Stimulated activated CD4-positive, alpha-beta T cell treated with anti-CD3 and anti-CD28 coated beads, Interleukin-1b, Interleukin-23, amount 100 ng/mL, for 48 hours (primary cell): ENCODE measurements around the gene HHLA2.

Experiments used
- DNase-seq: peaks from one replicate; pipeline ENCODE4 v3.0.0-alpha.2; 2020

HHLA2 gene

DNA sequence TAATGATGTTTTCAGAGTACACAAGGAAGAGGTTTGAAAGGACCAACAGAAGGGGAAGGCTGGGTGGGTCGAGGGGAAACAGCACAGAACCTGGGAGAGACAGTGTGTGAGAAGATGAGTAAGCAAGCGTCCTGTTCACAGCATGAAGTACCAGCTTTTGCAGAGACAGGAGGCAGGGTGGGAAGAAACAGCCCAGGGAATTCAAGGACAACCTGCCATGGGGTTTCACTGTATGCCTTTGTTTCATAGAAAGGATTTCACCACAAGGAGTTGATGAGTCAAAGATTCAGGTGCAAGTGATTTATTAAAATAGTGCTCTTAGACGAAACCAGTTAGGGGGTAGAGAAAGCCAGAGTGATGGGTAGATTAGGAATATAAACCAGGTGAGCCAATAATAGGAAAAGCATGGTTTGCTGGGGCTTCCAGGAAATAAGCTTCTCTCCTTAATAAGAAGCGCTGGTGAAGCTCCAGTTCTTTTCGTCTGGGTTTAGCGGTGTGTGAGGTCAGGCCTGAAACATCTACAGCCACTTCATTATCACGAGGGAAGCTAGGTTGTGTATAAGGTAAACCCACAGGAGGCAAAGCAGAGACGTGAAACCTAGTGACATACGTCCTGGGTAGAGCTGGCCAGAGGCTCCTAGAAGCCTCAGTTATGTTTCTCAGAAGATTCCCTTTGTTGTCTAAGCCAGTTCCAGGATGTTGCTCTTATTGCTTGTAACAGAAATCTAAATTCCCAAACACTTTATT, 3.9 kb downstream of the HHLA2 start:
- no peak for DNase-seq

DNA sequence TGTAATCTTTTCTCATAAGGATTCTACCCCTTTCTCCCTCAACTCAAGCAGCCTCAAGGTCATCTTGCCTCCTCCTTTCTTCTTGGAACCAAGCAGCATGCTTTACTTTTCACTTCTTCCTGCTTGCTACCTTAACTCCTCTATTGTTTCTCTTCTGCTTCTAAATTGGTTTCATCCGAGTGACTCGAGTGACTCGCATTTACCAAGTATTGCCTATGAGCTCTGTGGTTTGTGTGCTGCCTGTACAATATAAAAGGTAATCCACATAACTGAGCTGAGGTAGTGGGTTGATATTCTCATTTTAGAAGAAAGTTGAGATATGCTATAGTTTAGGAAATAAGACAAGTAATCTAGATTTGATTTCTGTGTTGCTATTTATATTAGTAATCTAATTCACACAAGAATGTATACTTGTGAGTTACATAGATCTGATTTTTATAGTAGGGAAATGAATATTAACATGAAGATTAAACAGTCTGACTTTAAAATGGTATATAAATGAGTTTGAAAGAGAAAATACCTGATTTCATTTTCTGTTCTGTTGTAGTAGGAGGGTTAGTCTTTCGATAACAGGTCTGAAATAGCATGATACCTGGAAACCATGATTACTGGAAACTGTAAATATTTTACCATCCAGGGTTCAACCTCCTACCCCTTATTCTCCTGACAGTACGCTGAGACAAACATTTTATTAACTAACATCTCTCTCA, 5.5 kb downstream of the HHLA2 start:
- DNase-seq, result peak; percentile 12

GRCh38 chr3:108302570-108302969, 6.2 kb downstream of the HHLA2 start:
- DNase-seq, result no peak

GRCh38 chr3:108305484-108306172, 9.3 kb downstream of the HHLA2 start:
- no peak for DNase-seq

DNA sequence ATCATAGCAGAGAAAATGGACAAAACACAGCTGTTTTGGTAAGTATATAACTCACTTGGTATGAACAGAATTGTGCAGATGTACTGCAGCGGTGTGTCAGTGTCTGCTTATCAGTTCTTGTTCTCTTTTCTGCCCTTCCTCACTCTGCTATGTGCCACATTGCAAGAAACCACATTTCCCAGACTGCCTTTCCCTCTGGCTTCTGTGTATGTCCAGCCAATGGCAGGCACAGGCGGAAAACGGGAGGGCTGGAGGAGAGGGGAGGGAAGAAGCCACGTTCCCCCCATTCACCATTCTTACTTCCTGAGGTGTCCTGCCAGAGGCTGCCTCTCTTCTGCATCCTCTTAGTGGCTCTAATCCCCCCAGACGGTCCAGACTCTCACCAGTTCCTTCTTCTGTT, 15.4 kb downstream of the HHLA2 start:
- DNase-seq, result no peak

GRCh38 chr3:108312656-108313055, 16.3 kb downstream of the HHLA2 start:
- no peak for DNase-seq

DNA sequence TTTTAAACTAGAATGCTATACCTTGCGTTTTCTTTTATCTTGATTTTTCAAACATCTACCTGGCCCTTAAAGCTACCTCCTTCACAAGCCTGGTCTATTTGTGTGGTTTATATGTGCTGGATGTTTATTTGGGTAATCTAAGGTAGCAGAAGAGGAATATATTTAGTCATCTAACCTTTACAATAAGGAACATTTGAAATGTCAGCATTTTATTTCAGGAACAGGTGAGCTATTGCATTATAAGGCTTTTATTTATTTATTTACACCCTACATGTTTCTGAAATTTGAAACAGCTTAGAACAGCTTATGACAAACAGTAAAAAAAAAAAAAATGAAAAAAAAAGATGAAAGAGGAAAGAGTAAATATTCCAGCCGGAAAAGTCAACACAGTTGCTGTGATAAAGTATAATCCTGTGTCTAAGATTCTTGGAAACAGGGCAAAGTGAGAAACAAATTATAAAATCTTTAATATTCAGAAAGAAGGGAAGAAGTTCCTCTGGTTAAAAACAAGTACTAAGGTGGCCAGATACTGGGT, 19.5 kb downstream of the HHLA2 start:
- no peak for DNase-seq

- no peak for DNase-seq
Observed at GRCh38 chr3:108319428-108320082, 23.2 kb downstream of the HHLA2 start.

- DNase-seq, result no peak
Observed at GRCh38 chr3:108320746-108321350, 24.5 kb downstream of the HHLA2 start.

- DNase-seq, result peak; percentile 5
Observed at GRCh38 chr3:108322352-108322751, 26.0 kb downstream of the HHLA2 start.

DNA sequence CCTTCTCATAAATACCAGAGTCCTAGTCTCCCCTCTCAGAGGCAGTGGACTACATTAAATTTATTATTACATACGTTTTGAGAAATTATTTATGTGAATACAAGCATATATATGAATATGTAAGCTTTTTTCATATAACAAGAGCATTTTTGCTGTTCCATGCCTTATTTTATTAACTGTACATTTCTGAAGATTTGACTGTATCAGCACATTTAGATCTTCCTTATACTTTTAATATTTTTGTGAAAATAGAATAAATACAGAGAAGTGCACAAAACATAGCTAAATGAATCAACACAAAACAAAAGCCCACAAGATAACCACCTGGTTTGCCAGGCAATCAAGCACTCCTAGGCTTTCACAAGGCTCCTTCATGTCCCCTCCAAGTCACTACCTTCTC, 27.8 kb downstream of the HHLA2 start:
- no peak for DNase-seq

DNA sequence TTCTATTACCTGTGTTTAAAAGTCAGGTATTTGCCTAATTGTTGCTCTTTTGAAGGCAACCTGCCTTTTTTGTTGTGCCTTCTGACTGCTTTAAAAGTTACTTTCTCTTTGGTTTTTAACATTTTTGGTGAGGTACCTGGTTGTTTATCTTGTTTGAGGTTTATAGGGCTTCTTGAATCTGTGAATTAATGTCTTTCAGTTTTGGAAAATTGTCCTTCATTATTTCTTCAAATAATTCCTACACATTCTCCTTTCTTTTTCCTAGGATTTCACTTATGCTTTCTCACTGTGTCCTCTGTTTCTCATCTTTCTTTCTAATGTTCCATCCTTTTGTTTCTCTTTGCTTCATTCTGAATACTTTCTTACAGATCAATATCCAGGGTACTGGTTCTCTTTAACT, 30.8 kb downstream of the HHLA2 start:
- no peak for DNase-seq

DNA sequence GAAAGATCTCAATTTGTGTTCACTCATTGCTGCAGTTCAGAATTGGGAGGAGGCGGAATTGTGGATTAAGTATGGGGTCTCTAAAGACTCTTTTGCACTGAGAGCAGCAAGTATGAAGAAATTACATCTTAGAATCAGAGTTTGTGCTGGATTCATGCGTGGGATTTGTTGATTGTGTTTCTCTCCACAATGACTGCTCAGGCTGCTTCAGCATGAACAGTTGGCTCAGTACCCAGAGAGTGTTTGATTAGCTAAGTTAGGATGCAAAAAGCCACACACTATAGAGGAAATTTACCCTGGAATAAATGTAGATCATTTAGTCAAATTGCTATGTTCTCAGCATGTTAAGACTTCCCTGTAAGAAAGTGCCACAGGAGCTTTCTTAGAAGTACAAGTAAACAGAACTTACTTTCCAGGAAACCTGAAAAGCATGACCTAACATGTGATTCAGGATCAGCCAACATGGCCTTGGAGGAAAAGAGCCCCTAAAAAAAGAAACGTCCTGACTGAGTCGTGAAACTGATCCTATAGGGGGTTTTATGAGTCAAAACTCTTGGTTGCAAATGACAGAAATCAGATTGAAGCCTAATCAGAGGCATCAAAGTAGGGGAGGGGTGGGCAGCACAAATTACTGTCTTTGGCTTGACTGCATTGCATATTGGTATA, 32.6 kb downstream of the HHLA2 start:
- DNase-seq, result no peak

DNA sequence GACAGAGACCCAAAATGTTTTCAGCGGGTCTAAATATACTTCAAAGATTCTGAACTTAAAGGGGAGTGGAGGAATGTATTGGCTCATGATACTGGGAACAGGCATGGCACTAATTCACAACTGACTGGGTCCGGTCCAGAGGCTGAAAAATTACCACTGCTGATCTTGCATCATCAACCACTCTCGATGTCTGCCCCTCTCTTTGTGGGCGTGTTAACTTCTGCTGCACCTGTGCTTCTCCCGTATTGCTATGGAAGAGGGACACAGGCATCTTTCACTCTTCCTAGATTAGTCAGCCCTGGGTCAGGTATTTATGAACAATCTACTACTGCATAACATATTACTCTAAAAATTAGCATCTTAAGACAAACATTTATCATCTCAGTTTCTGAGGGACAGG, 33.2 kb downstream of the HHLA2 start:
- DNase-seq, result no peak

DNA sequence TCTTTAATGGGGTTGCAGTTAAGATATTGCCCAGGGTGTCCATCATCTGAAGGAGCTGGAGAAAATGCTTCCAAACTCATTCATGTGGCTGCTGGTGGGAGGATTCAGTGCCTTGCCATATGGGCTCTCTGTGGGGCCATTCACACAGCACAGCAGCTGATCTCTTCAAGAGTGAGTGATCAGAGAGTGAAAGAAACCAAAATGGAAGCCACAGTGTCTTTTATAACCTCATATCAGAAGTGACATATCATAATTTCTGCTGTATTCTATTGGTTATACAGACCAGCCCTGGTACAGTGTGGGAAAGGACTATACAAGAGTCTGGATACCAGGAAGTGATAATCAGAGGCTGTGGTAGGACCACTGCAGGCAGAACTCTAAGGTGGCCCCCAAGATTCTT, 33.6 kb downstream of the HHLA2 start:
- no peak for DNase-seq

DNA sequence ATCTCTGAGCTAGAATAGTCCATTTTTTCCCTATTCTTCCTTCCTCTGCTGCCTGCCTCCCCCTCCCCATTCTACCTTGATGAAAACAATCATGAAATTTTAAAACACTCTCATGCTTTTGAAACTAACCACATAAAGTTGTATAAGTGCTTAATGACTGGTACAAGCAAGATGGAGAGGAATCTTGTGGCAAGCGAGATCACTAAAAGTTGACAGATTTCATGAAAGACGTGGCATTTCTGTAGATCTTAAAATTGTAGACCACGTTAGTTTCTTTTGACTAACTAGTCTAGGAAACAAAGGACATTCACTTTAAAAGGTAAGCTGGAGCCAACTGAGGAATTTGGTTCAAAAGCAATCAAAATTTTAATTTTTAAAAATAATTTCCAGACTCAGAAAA, 35.4 kb downstream of the HHLA2 start:
- DNase-seq, result no peak

DNA sequence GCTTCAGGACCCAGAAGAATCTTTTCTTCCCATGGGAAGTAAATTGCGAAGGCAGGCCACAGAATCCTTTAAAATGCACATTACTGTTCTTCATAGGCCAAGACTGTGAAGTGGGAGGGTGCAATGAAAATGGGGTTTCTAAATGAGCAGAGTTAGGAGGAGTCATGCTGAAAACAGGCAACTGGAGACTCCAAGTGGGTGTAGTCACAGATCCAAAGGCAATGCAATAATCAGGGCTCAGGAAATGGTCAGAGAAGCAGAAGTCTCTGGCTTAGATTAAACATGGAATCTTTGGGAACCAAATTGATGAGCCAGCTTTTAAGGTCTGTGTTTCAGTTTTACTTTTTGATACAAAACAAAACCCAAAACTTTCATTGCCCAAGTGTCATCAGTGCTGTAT, 37.6 kb downstream of the HHLA2 start:
- DNase-seq, result no peak

- DNase-seq, result no peak
Observed at GRCh38 chr3:108334701-108335100, 38.4 kb downstream of the HHLA2 start.

DNA sequence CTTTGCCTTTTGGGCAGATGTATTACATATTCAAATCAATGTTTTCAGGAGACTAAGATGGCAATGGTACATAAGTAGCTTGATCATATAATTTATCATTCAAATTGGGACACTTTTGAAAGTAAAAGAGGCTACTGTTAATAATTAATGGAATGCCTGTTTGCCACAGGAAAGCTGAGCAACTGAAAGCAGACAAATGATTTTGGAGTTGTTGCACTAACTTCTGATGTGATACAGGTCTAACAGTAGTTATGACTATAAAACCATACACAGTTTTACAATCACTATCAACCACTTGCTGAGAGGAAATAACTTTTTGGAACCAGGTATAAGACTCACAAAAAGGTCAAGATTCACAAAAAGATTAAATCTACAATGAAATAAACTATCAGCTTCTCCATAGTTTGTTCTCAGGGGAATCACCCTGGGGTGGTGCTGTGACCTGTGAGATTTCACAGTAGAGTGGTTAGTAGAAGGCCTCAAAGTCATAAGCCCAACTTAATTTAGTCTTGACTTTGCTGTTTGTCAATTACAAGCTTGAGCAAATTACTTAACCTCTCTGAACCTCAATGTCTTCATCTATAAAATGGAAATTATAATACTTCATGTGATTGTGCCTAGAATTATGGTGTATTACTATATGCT, 42.7 kb downstream of the HHLA2 start:
- DNase-seq, result no peak

DNA sequence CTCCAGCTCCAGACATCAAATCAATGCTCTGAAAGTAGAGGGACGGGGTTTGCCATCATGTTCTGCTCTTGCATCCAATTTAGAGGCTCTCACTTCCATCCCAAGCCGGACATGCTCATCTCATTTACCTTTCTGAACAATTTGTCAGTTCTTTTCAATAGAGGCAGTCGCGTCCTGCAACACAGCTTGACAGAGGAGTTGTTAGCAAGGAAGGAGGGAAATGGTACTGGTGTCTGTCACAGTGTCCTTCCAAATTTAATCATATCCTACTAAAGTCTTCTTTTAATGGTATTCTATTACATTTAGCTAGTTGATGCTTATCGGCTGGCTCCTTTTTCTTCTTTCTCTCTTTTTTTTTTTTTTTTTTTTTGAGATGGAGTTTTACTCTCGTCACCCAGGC, 45.6 kb downstream of the HHLA2 start:
- DNase-seq, result no peak

DNA sequence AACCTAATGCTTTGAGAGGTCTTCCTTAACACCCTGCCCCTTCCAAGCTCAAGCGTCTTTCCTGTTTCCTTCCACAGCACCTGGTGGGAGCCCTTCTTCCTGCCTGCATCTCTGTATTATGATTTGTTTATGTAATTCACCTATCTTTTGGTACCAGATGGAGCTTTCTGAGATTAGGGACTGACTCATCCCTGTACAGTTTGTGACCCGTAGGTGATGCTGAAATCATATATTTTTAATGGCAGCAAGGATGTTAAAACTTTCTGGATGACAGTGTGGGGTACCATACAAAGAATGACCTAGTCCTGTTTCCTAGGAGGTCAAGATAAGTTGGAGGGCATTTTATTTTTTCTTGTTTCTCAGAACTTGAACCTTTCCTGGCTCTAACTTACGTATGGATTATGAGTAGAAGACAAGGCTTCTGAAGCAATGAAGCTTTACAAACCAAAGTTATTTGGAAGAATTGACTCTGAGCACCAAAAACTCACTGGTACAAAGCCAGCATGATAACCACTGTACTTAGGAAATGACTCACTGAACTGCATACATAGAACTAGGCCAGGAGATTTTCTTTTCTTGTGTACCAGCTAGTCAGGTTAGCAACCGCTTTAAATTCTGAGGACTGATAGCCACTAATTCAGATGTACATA, 46.6 kb downstream of the HHLA2 start:
- no peak for DNase-seq
